H1 (cell line): ENCODE measurements around the gene USH1C. TPM values are rescaled to one million over a fixed set of nuclear protein-coding genes. Genes with fewer than 3 reads are reported as not detected.
A peak's percentile ranks its signal among the peaks of the same experiment; 100 is the strongest.

Source experiments
- CTCF ChIA-PET: fragments of 300-600 bp; sonication (Branson Sonifier 250); formaldehyde crosslinking; loops from one replicate; lab custom pipeline; 2021; ENCODE audit not compliant: partially characterized antibody; lab: Charles Lee
- POLR2A ChIA-PET: fragments of 300-600 bp; sonication (Branson Sonifier 250); formaldehyde crosslinking; loops from one replicate; lab custom pipeline; 2021; ENCODE audit warnings: inconsistent platforms; ENCODE audit not compliant: partially characterized antibody; lab: Charles Lee
- DNase-seq, 2 experiments: peaks; one replicate each; pipeline versions ENCODE4 v3.0.0 to v3.0.0-alpha.2; 2010 to 2022; ENCODE audit warnings: low spot score in 2 of 2, low read depth in 1 of 2, mixed read lengths in 1 of 2
- FAIRE-seq: peaks from 2 replicates; lab custom pipeline; 2011; peaks lifted over from hg19 to GRCh38; lab: Jason Lieb, UNC
- H2AFZ ChIP-seq: 2 replicates; pipeline ENCODE4 v1.8.1; 2012; ENCODE audit warnings: low read length, inconsistent platforms
- H2AK5ac ChIP-seq: 2 replicates; pipeline ENCODE4 v1.6.1; 2013; ENCODE audit warnings: low read depth, low read length
- H2BK120ac ChIP-seq: replicated peaks from 2 replicates; pipeline ENCODE3; 2013; ENCODE audit warnings: low read depth, low read length, inconsistent platforms
- H2BK12ac ChIP-seq: 2 replicates; pipeline ENCODE4 v1.6.1; 2013; ENCODE audit warnings: low read depth, low read length
- H2BK15ac ChIP-seq: 2 replicates; pipeline ENCODE4 v1.6.1; 2013; ENCODE audit warnings: low read length
- H2BK20ac ChIP-seq: 2 replicates; pipeline ENCODE4 v1.6.1; 2013; ENCODE audit warnings: low read length
- H2BK5ac ChIP-seq: 2 replicates; pipeline ENCODE4 v1.6.1; 2013; ENCODE audit warnings: low read depth, low read length
- H3K14ac ChIP-seq: 2 replicates; pipeline ENCODE4 v1.6.1; 2013; ENCODE audit warnings: inconsistent platforms; ENCODE audit not compliant: insufficient read length
- H3K18ac ChIP-seq: 2 replicates; pipeline ENCODE4 v1.6.1; 2013; ENCODE audit warnings: low read length; ENCODE audit errors: extremely low read depth
- H3K23ac ChIP-seq: 2 replicates; pipeline ENCODE4 v1.6.1; 2013; ENCODE audit warnings: inconsistent platforms; ENCODE audit not compliant: insufficient read length
- H3K23me2 ChIP-seq: 2 replicates; pipeline ENCODE4 v1.6.1; 2013; ENCODE audit warnings: low read depth, low read length
- H3K27ac ChIP-seq: 2 replicates; pipeline ENCODE4 v1.6.1; 2011; ENCODE audit warnings: low read depth, low read length, inconsistent platforms
- H3K27me3 ChIP-seq, 4 experiments: replicated peaks in 1 of 4; 1 replicate in 1 of 4; 2 replicates in 3 of 4; pipeline versions ENCODE4 v1.6.1 to v1.8.1; 2011 to 2013; ENCODE audit warnings: low read length in 3 of 4, mild to moderate bottlenecking in 3 of 4, inconsistent platforms in 2 of 4, mixed read lengths in 2 of 4, moderate library complexity in 1 of 4; ENCODE audit not compliant: control insufficient read depth in 3 of 4, insufficient read depth in 3 of 4; ENCODE audit errors: extremely low read depth in 1 of 4
- H3K36me3 ChIP-seq, 4 experiments: 2 replicates each; pipeline versions ENCODE4 v1.6.1 to v1.8.1; 2011 to 2013; ENCODE audit warnings: mild to moderate bottlenecking in 4 of 4, low read length in 3 of 4, moderate library complexity in 2 of 4, control low read depth in 1 of 4, inconsistent platforms in 1 of 4; ENCODE audit not compliant: insufficient read depth in 4 of 4, control insufficient read depth in 2 of 4
- H3K4ac ChIP-seq: replicated peaks from 2 replicates; pipeline ENCODE3; 2013; ENCODE audit warnings: low read length, low read depth, mixed read lengths, inconsistent platforms; ENCODE audit not compliant: insufficient read length
- H3K4me1 ChIP-seq, 4 experiments: replicated peaks in 1 of 4; 1 replicate in 1 of 4; 2 replicates in 3 of 4; pipeline versions ENCODE4 v1.6.1 to v1.8.1; 2011 to 2013; ENCODE audit warnings: low read length in 3 of 4, inconsistent platforms in 2 of 4, mixed read lengths in 1 of 4; ENCODE audit not compliant: insufficient read depth in 4 of 4, control insufficient read depth in 3 of 4
- H3K4me2 ChIP-seq, 2 experiments: 2 replicates each; pipeline versions ENCODE4 v1.6.1 to v1.8.1; 2011 to 2013; ENCODE audit warnings: low read depth in 2 of 2, low read length in 2 of 2, control low read depth in 1 of 2, inconsistent platforms in 1 of 2, mild to moderate bottlenecking in 1 of 2; ENCODE audit not compliant: insufficient read depth in 1 of 2
- H3K4me3 ChIP-seq, 4 experiments: fragments of 200-600, 300-600 bp in 1 of 4; sonication (generic), shearing (Covaris generic), sonication (Bioruptor Twin) in 1 of 4; 2 replicates each; pipeline versions ENCODE4 v1.5.1 to v1.8.1; 2011 to 2016; ENCODE audit warnings: low read length in 4 of 4, low read depth in 3 of 4, control low read depth in 2 of 4, inconsistent platforms in 2 of 4, mild to moderate bottlenecking in 2 of 4, mixed read lengths in 1 of 4, moderate library complexity in 1 of 4; ENCODE audit not compliant: insufficient read depth in 2 of 4; ENCODE audit errors: extremely low read depth in 1 of 4
- H3K56ac ChIP-seq: replicated peaks from 2 replicates; pipeline ENCODE3; 2013; ENCODE audit warnings: low read depth, mild to moderate bottlenecking, mixed read lengths, low read length, inconsistent platforms; ENCODE audit not compliant: insufficient read length
- H3K79me1 ChIP-seq: 2 replicates; pipeline ENCODE4 v1.6.1; 2013; ENCODE audit warnings: low read depth, low read length, control low read depth
- H3K79me2 ChIP-seq, 2 experiments: 2 replicates each; pipeline versions ENCODE4 v1.6.1 to v1.8.1; 2012 to 2013; ENCODE audit warnings: low read length in 2 of 2, mild to moderate bottlenecking in 2 of 2, inconsistent platforms in 1 of 2; ENCODE audit not compliant: insufficient read depth in 2 of 2, control insufficient read depth in 1 of 2
- H3K9ac ChIP-seq, 4 experiments: replicated peaks in 1 of 4; 1 replicate in 1 of 4; 2 replicates in 3 of 4; pipeline versions ENCODE4 v1.6.1 to v1.8.1; 2011 to 2013; ENCODE audit warnings: low read depth in 3 of 4, low read length in 3 of 4, control low read depth in 2 of 4, mild to moderate bottlenecking in 2 of 4, moderate library complexity in 2 of 4, inconsistent platforms in 1 of 4; ENCODE audit errors: extremely low read depth in 1 of 4
- H3K9me3 ChIP-seq, 2 experiments: 2 replicates each; pipeline versions ENCODE4 v1.6.1 to v1.8.1; 2012 to 2013; ENCODE audit warnings: mild to moderate bottlenecking in 2 of 2, moderate library complexity in 2 of 2, control low read depth in 1 of 2, inconsistent platforms in 1 of 2, low read depth in 1 of 2, low read length in 1 of 2, mixed read lengths in 1 of 2; ENCODE audit not compliant: insufficient read depth in 2 of 2
- H4K20me1 ChIP-seq, 2 experiments: replicated peaks in 1 of 2; 2 replicates each; pipeline versions ENCODE3 to v1.8.1; 2011 to 2013; ENCODE audit warnings: inconsistent platforms in 2 of 2, low read length in 2 of 2, mild to moderate bottlenecking in 1 of 2; ENCODE audit not compliant: insufficient read depth in 2 of 2, control insufficient read depth in 1 of 2
- H4K5ac ChIP-seq: 2 replicates; pipeline ENCODE4 v1.6.1; 2013; ENCODE audit warnings: low read length, low read depth, mixed read lengths, inconsistent platforms; ENCODE audit not compliant: insufficient read length
- H4K8ac ChIP-seq: 2 replicates; pipeline ENCODE4 v1.8.0; 2013; ENCODE audit warnings: mild to moderate bottlenecking, moderate library complexity, low read length, inconsistent platforms; ENCODE audit not compliant: insufficient read depth; ENCODE audit errors: extremely low read depth
- H4K91ac ChIP-seq: replicated peaks from 2 replicates; pipeline ENCODE3; 2013; ENCODE audit warnings: low read length, mixed read lengths, inconsistent platforms; ENCODE audit not compliant: insufficient read length
- MAFK ChIP-seq: IDR thresholded peaks from 2 replicates; pipeline ENCODE4 v1.6.1; 2012; ENCODE audit warnings: low read depth, mild to moderate bottlenecking, improper control_type of control experiment, low read length
- POU5F1 ChIP-seq: IDR thresholded peaks from 2 replicates; pipeline ENCODE4 v1.6.1; 2011; ENCODE audit warnings: low read depth, mild to moderate bottlenecking, low read length, moderate library complexity
- RAD21 ChIP-seq, 2 experiments: IDR thresholded peaks in 1 of 2; conservative IDR thresholded peaks in 1 of 2; 2 replicates each; pipeline ENCODE4 v1.6.1; 2011; ENCODE audit warnings: low read depth in 2 of 2, low read length in 2 of 2, improper control_type of control experiment in 1 of 2, inconsistent platforms in 1 of 2, mild to moderate bottlenecking in 1 of 2, moderate library complexity in 1 of 2
- TEAD4 ChIP-seq: IDR thresholded peaks from 2 replicates; pipeline ENCODE4 v1.6.1; 2012; ENCODE audit warnings: low read depth, low read length, inconsistent platforms, mixed read lengths
- WGBS, 2 experiments: shearing (Covaris generic) in 1 of 2; methylation state at CpG; one replicate each; pipeline versions ENCODE4 v1.1.6 to v1.1.7; 2013 to 2015; ENCODE audit warnings: low lambda C conversion rate in 2 of 2, mixed read lengths in 2 of 2, inconsistent platforms in 1 of 2, low coverage in 1 of 2, missing lambda C conversion rate in 1 of 2; ENCODE audit not compliant: insufficient replicate concordance in 2 of 2, insufficient coverage in 1 of 2, insufficient read length in 1 of 2; ENCODE audit errors: extremely low coverage in 1 of 2, missing lambda C conversion rate in 1 of 2; 5-methylcytosine and 5-hydroxymethylcytosine counted together
- polyA plus RNA-seq, 7 experiments: library from polyadenylated mRNA; depleted of rRNA in 3 of 7; stranded (reverse) in 5 of 7; unstranded in 2 of 7; fragments of >200 nt in 5 of 7; fragments of 200-250 nt in 2 of 7; gene quantifications; 1 replicate in 5 of 7; 2 replicates in 1 of 7; 4 replicates in 1 of 7; pipeline versions ENCODE4 v1.2.1 to v1.2.3, GENCODE V29; 2011 to 2013; ENCODE audit warnings: missing spikeins in 2 of 7, mixed read lengths in 2 of 7
- total RNA-seq: library from RNA; stranded (reverse); fragmentation: NEBNext Ultra II Directional; extraction: Animal tissue kit (Norgen Biotek cat#: 25700); gene quantifications from 2 replicates; pipeline ENCODE4 v1.2.1, GENCODE V29; 2021
- TF ChIP-seq, protein P1 (sequence below), 3 experiments: IDR thresholded peaks; 1 replicate in 2 of 3; 2 replicates in 1 of 3; pipeline versions ENCODE4 v1.5.1 to v1.6.1; 2011; ENCODE audit warnings: low read length in 3 of 3, mild to moderate bottlenecking in 3 of 3, inconsistent platforms in 2 of 3, low read depth in 1 of 3, moderate library complexity in 1 of 3; ENCODE audit not compliant: insufficient read depth in 1 of 3; ENCODE audit errors: control extremely low read depth in 1 of 3

The USH1C gene
- total and polyA plus RNA-seq, 2 of the 8 experiments (the other 6 are each of a cell fraction or from before 2014, with no cell fraction given): 1.3 to 1.6 TPM

DNA sequence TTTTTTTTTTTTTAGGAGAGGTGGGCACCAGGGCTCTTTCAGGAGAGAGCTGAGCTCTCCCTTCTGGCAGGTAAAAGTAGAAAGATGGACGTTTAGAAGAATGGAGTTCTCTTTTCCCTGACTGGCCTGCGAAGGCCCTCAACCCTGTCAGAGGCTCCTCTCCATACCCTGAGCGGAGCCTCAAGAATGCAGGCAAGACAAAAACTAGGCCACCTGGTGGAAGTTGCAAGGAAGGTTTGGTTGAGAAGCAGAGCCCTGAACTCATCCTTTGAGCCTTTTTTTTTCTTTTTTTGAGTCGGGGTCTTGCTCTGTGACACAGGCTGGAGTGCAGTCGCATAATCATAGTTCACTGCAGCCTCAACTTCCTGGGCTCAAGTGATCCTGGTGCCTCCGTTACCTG, 4.2 kb upstream of the USH1C start:
- ChIA-PET CTCF (interaction anchor here (0.6 to 9.4 kb wide), 38 partner anchors 10 to 328 kb away, joined by 3 to 98 read pairs (median 4); partner anchors contain the start of gene KCNJ11), POLR2A (interaction anchor here (1.2 to 1.4 kb wide), 2 partner anchors 10 to 101 kb away, joined by 3 to 6 read pairs; no protein-coding TSS in a partner anchor)
- Histone ChIP-seq H4K91ac (no peak overlapping the region), H2BK5ac (no peak overlapping the region), H3K56ac (no peak overlapping the region), H2BK12ac (no peak overlapping the region), H3K4ac (no peak overlapping the region), H4K8ac (no peak overlapping the region), H3K27ac (no peak overlapping the region), H3K9me3 (no peaks in the 10 kb centered on the region), H3K27me3 (peaks cover 0 to 17% (median 5%) of the 10 kb centered on the region in 4 experiments; a peak in 3 of 7 replicates), H3K4me1 (peaks cover 6 to 19% (median 8%) of the 10 kb centered on the region in 4 experiments), H3K14ac (no peak overlapping the region), H3K9ac (no peak overlapping the region), H2BK120ac (no peak overlapping the region), H3K23me2 (peaks cover 10% of the 10 kb centered on the region), H3K23ac (no peak overlapping the region), H3K18ac (no peak overlapping the region), H3K4me2 (0 out of 4 replicates have a peak overlapping the region, but pooled peaks of 1 of the 2 experiments have one; percentile 48), H2BK15ac (no peak overlapping the region), H2BK20ac (no peak overlapping the region), H3K4me3 (no peak overlapping the region), H2AFZ (no peak overlapping the region), H3K79me2 (no peaks in the 10 kb centered on the region), H3K36me3 (no peaks in the 10 kb centered on the region), H4K20me1 (no peaks in the 10 kb centered on the region), H2AK5ac (no peak overlapping the region), H3K79me1 (no peaks in the 10 kb centered on the region), H4K5ac (no peak overlapping the region)
- FAIRE-seq (peak; percentile 86), DNase-seq (no peak)
- TF ChIP-seq RAD21 (IDR thresholded peaks at IDR 0.05 in 1 of 2, conservative IDR thresholded peaks at IDR 0.05 in 1 of 2; ENCODE audit: low read depth in 2 of 2, low read length in 2 of 2) (peak; percentile 20 to 45; a peak in 3 of 4 replicates), MAFK (no peak), TEAD4 (peak; percentile 75; the same call in 1 of the 2 replicates), POU5F1 (no peak)
- TF ChIP-seq, protein P1, sequence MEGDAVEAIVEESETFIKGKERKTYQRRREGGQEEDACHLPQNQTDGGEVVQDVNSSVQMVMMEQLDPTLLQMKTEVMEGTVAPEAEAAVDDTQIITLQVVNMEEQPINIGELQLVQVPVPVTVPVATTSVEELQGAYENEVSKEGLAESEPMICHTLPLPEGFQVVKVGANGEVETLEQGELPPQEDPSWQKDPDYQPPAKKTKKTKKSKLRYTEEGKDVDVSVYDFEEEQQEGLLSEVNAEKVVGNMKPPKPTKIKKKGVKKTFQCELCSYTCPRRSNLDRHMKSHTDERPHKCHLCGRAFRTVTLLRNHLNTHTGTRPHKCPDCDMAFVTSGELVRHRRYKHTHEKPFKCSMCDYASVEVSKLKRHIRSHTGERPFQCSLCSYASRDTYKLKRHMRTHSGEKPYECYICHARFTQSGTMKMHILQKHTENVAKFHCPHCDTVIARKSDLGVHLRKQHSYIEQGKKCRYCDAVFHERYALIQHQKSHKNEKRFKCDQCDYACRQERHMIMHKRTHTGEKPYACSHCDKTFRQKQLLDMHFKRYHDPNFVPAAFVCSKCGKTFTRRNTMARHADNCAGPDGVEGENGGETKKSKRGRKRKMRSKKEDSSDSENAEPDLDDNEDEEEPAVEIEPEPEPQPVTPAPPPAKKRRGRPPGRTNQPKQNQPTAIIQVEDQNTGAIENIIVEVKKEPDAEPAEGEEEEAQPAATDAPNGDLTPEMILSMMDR (IDR thresholded peaks at IDR 0.05; ENCODE audit: control extremely low read depth in 1 of 3, insufficient read depth in 1 of 3, low read depth in 1 of 3, low read length in 3 of 3): peak; percentile 28 to 67 (median 65)
- whole genome bisulfite sequencing, 2 experiments: 62% methylated on average over 6 of the region's 6 CpGs; no CpG with 5 or more reads in 1 of the 2 experiments
